Body of pancreas (tissue), 4 donors: ENCODE results near the gene MYBPC3.

Experiments
- CTCF ChIP-seq, 7 experiments: fragments of 450-650 bp in 4 of 7; fragments of 200-600 bp in 3 of 7; sonication (generic) in 3 of 7; IDR thresholded peaks; one replicate each; pipeline ENCODE4 v1.5.1; 2016 to 2019; ENCODE audit warnings: antibody characterized with exemption in 7 of 7
- POLR2A ChIP-seq, 3 donors: fragments of 450-650 bp; IDR thresholded peaks; one replicate each; pipeline ENCODE4 v1.6.1; 2016; ENCODE audit warnings: antibody characterized with exemption in 3 of 3, mild to moderate bottlenecking in 2 of 3

GRCh38 chr11:47349521-47350095 lies 2.9 kb downstream of the MYBPC3 start:
- TF ChIP-seq CTCF (IDR thresholded peaks at IDR 0.05) (no peak), POLR2A (IDR thresholded peaks at IDR 0.05) (no peak)
